IMR-90 (cell line): Measurements from ENCODE around the gene INAVA. TPM values are rescaled to one million over a fixed set of nuclear protein-coding genes. Genes with fewer than 3 reads are reported as not detected.

Experiments used
- ATAC-seq: fragments of 200-7000 bp; cut with Tn5 transposase; 2 replicates; pipeline ENCODE4 v1.9.1; 2020; ENCODE audit warnings: low read depth, mild to moderate bottlenecking, moderate library complexity
- BruUV-seq: library from RNA; stranded (reverse); fragments of 400-500 nt; replicated peaks from 2 replicates; lab custom pipeline; 2021; lab: Mats Ljungman, UMichigan
- CTCF ChIA-PET: fragments of 300-600 bp; formaldehyde crosslinking; extraction: SDS; loops from one replicate; lab custom pipeline; 2021; ENCODE audit warnings: antibody characterized with exemption; lab: Yijun Ruan, JAX
- POLR2A ChIA-PET: fragments of 300-600 bp; sonication (Branson Sonifier 250); formaldehyde crosslinking; loops from one replicate; lab custom pipeline; 2022; ENCODE audit warnings: antibody characterized with exemption; ENCODE audit not compliant: unreplicated experiment; lab: Charles Lee
- DNase-seq: peaks from one replicate; pipeline ENCODE4 v3.0.0; 2013
- H2AFZ ChIP-seq: replicated peaks from 2 replicates; pipeline ENCODE3; 2013; ENCODE audit warnings: low read length, mild to moderate bottlenecking; ENCODE audit not compliant: poor library complexity
- H2AK5ac ChIP-seq: 2 replicates; pipeline ENCODE4 v1.6.1; 2013; ENCODE audit warnings: low read depth, low read length, inconsistent platforms
- H2AK9ac ChIP-seq: replicated peaks from 2 replicates; pipeline ENCODE3; 2013; ENCODE audit warnings: mild to moderate bottlenecking, low read depth, low read length, moderate library complexity; ENCODE audit not compliant: poor library complexity
- H2BK120ac ChIP-seq: 2 replicates; pipeline ENCODE4 v1.6.1; 2013; ENCODE audit warnings: low read depth, low read length, inconsistent platforms
- H2BK15ac ChIP-seq: 3 replicates; pipeline ENCODE4 v1.6.1; 2013; ENCODE audit warnings: low read depth, low read length, inconsistent platforms
- H2BK20ac ChIP-seq: 2 replicates; pipeline ENCODE4 v1.6.1; 2013; ENCODE audit warnings: low read depth, mild to moderate bottlenecking, inconsistent platforms, low read length, moderate library complexity
- H2BK5ac ChIP-seq: 2 replicates; pipeline ENCODE4 v1.6.1; 2013; ENCODE audit warnings: mild to moderate bottlenecking, low read depth, low read length, inconsistent platforms; ENCODE audit not compliant: poor library complexity, severe bottlenecking
- H3K14ac ChIP-seq: replicated peaks from 2 replicates; pipeline ENCODE4 v1.6.1; 2013; ENCODE audit warnings: low read depth, low read length, inconsistent platforms
- H3K18ac ChIP-seq: 2 replicates; pipeline ENCODE4 v1.6.1; 2013; ENCODE audit warnings: low read depth, low read length, control low read depth
- H3K23ac ChIP-seq: 2 replicates; pipeline ENCODE4 v1.6.1; 2013; ENCODE audit warnings: low read depth, low read length, inconsistent platforms
- H3K27ac ChIP-seq: 2 replicates; pipeline ENCODE4 v1.5.1; 2013; ENCODE audit warnings: mild to moderate bottlenecking, control low read depth, low read length; ENCODE audit not compliant: insufficient read depth
- H3K27me3 ChIP-seq: 2 replicates; pipeline ENCODE4 v1.6.1; 2013; ENCODE audit warnings: low read length; ENCODE audit not compliant: control insufficient read depth, insufficient read depth
- H3K36me3 ChIP-seq: 2 replicates; pipeline ENCODE4 v1.6.1; 2013; ENCODE audit warnings: low read length, mixed read lengths; ENCODE audit not compliant: control insufficient read depth, insufficient read depth
- H3K4ac ChIP-seq: 2 replicates; pipeline ENCODE4 v1.6.1; 2013; ENCODE audit warnings: low read depth, low read length, inconsistent platforms
- H3K4me1 ChIP-seq: 2 replicates; pipeline ENCODE4 v1.6.1; 2013; ENCODE audit warnings: low read length, mixed read lengths; ENCODE audit not compliant: control insufficient read depth, insufficient read depth
- H3K4me2 ChIP-seq: 2 replicates; pipeline ENCODE4 v1.6.1; 2013; ENCODE audit warnings: low read depth, mild to moderate bottlenecking, control low read depth, low read length, moderate library complexity
- H3K4me3 ChIP-seq: 2 replicates; pipeline ENCODE4 v1.5.1; 2013; ENCODE audit warnings: low read depth, mild to moderate bottlenecking, control low read depth, low read length, moderate library complexity; ENCODE audit not compliant: insufficient read depth
- H3K56ac ChIP-seq: 2 replicates; pipeline ENCODE4 v1.6.1; 2013; ENCODE audit warnings: low read length, inconsistent platforms; ENCODE audit not compliant: insufficient read depth; ENCODE audit errors: extremely low read depth
- H3K79me1 ChIP-seq, 2 experiments: 2 replicates each; pipeline ENCODE4 v1.6.1; 2013; ENCODE audit warnings: low read length in 2 of 2, inconsistent platforms in 1 of 2, low read depth in 1 of 2
- H3K9ac ChIP-seq: 2 replicates; pipeline ENCODE4 v1.6.1; 2013; ENCODE audit warnings: low read depth, low read length, control low read depth
- H3K9me1 ChIP-seq: 2 replicates; pipeline ENCODE4 v1.6.1; 2013; ENCODE audit warnings: low read length, inconsistent platforms; ENCODE audit not compliant: insufficient read depth
- H3K9me3 ChIP-seq: 2 replicates; pipeline ENCODE4 v1.6.1; 2013; ENCODE audit warnings: low read length; ENCODE audit not compliant: control insufficient read depth, insufficient read depth
- H4K20me1 ChIP-seq: 2 replicates; pipeline ENCODE4 v1.6.1; 2013; ENCODE audit warnings: low read length, inconsistent platforms; ENCODE audit not compliant: insufficient read depth
- H4K5ac ChIP-seq: 2 replicates; pipeline ENCODE4 v1.6.1; 2013; ENCODE audit warnings: mild to moderate bottlenecking, low read depth, low read length, control low read depth
- H4K8ac ChIP-seq, 2 experiments: 2 replicates each; pipeline ENCODE4 v1.6.1; 2013; ENCODE audit warnings: low read depth in 2 of 2, low read length in 2 of 2, control low read depth in 1 of 2, inconsistent platforms in 1 of 2
- H4K91ac ChIP-seq: 2 replicates; pipeline ENCODE4 v1.6.1; 2013; ENCODE audit warnings: low read depth, low read length, inconsistent platforms; ENCODE audit not compliant: insufficient read depth
- CEBPB ChIP-seq: IDR thresholded peaks from 2 replicates; pipeline ENCODE4 v1.6.1; 2012; ENCODE audit warnings: low read depth, low read length, improper control_type of control experiment
- CHD1 ChIP-seq: IDR thresholded peaks from 2 replicates; pipeline ENCODE4 v1.6.1; 2012; ENCODE audit warnings: low read depth, low read length, improper control_type of control experiment
- RCOR1 ChIP-seq: IDR thresholded peaks from 2 replicates; pipeline ENCODE4 v1.6.1; 2012; ENCODE audit warnings: mild to moderate bottlenecking, low read length, improper control_type of control experiment; ENCODE audit not compliant: insufficient replicate concordance
- WGBS, 2 experiments: methylation state at CpG; one replicate each; pipeline versions ENCODE4 v1.1.5 to v1.1.7; 2013; ENCODE audit warnings: missing lambda C conversion rate in 2 of 2; ENCODE audit not compliant: insufficient read length in 1 of 2; ENCODE audit errors: extremely low coverage in 2 of 2; 5-methylcytosine and 5-hydroxymethylcytosine counted together
- dilution Hi-C: fragments of 300-500 bp; cut with HindIII; formaldehyde crosslinking; loops from one replicate; pipeline ENCODE4 v1.14.3; 2018; ENCODE audit warnings: low sequenced_read_pairs; ENCODE audit not compliant: unreplicated experiment
- in situ Hi-C: fragments of 300-500 bp; cut with MboI; formaldehyde crosslinking; loops from 3 replicates; pipeline ENCODE4 v1.14.3; 2019; ENCODE audit warnings: low sequenced_read_pairs, inconsistent platforms, mixed read lengths
- intact Hi-C: fragments of 100-400 bp; cut with micrococcal nuclease; formaldehyde crosslinking; loops from 2 replicates; pipeline ENCODE4 v1.10.0; 2022
- polyA plus RNA-seq, 3 experiments: library from polyadenylated mRNA; depleted of rRNA; stranded (reverse); fragments of >200 nt; gene quantifications; 2 replicates each; pipeline ENCODE4 v1.2.3, GENCODE V29; 2012; ENCODE audit warnings: low replicate concordance in 1 of 3
- total RNA-seq: library from RNA; depleted of rRNA; stranded (reverse); fragments of >200 nt; gene quantifications from 2 replicates; pipeline ENCODE4 v1.2.3, GENCODE V29; 2012

The INAVA gene
- total and polyA plus RNA-seq, 2 of the 4 experiments (the other 2 are of a cell fraction), result under 0.01 to 0.07 TPM

- H2AK5ac ChIP-seq, result no peak overlapping the region
- in situ Hi-C loops, result no loop called here
- H4K20me1 ChIP-seq, result no peaks in the 10 kb centered on the region
- whole genome bisulfite sequencing, 2 experiments, result no CpG with 5 or more reads among the region's 6 CpGs
- no peak overlapping the region for H4K8ac ChIP-seq
- H3K27me3 ChIP-seq, result no peaks in the 10 kb centered on the region
- no peak overlapping the region for H4K5ac ChIP-seq
- H3K4ac ChIP-seq, result no peak overlapping the region
- no peak overlapping the region for H2BK15ac ChIP-seq
- H3K9ac ChIP-seq, result no peak overlapping the region
- H2BK120ac ChIP-seq, result no peak overlapping the region
- H3K4me2 ChIP-seq, result no peak overlapping the region
- H3K79me1 ChIP-seq, result peaks cover 3 to 21% of the 10 kb centered on the region in 2 experiments; a peak in 3 of 4 replicates
- no peak overlapping the region for H2BK20ac ChIP-seq
- H4K91ac ChIP-seq, result no peak overlapping the region
- no peak overlapping the region for H2AFZ ChIP-seq
- H3K4me1 ChIP-seq, result no peaks in the 10 kb centered on the region
- ATAC-seq, result no peak
- TF ChIP-seq CEBPB (no peak), RCOR1 (no peak), CHD1 (no peak)
- no peak overlapping the region for H2BK5ac ChIP-seq
- H3K23ac ChIP-seq, result no peak overlapping the region
- peaks cover 29% of the 10 kb centered on the region for H3K36me3 ChIP-seq
- no peak overlapping the region for H3K18ac ChIP-seq
- no peak overlapping the region for H3K14ac ChIP-seq
- DNase-seq, result no peak
- intact Hi-C loops, result no loop called here
- dilution Hi-C loops, result no loop called here
- POLR2A ChIA-PET, result no interaction called here
- no peaks in the 10 kb centered on the region for H3K9me3 ChIP-seq
- H3K56ac ChIP-seq, result no peak overlapping the region
- no peak overlapping the region for H3K4me3 ChIP-seq
- H3K9me1 ChIP-seq, result 0 out of 2 replicates have a peak, but pooled peaks cover 3% of the 10 kb centered on the region
- no peak overlapping the region for H2AK9ac ChIP-seq
- H3K27ac ChIP-seq, result no peak overlapping the region
- BruUV-seq, result no TSS peak
- CTCF ChIA-PET, result no interaction called here
Measured at GRCh38 chr1:200849430-200849829, 45.3 kb upstream of the INAVA start.
